ENCODE results near the gene FAM229B.

DNA sequence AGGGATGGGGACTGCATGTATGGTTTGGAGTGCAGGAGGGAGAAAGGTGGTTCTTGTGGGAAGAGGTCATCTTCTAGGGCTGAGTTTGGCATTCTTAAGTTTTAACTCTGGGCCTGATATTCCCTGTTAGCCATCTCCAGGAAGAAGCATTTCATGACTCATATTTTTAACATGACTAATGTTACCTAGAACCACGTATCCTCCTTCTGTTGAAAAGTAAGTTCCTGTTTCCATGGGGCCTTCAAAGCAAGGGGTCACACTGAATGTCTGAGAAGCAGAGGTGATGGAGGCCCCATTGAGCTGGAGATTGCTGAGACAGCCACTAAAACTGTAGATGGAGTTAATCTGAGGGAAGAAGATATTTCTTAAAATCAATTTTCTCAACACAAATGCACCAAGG, 30.2 kb downstream of the FAM229B start:
- TF ChIP-seq, protein P1, sequence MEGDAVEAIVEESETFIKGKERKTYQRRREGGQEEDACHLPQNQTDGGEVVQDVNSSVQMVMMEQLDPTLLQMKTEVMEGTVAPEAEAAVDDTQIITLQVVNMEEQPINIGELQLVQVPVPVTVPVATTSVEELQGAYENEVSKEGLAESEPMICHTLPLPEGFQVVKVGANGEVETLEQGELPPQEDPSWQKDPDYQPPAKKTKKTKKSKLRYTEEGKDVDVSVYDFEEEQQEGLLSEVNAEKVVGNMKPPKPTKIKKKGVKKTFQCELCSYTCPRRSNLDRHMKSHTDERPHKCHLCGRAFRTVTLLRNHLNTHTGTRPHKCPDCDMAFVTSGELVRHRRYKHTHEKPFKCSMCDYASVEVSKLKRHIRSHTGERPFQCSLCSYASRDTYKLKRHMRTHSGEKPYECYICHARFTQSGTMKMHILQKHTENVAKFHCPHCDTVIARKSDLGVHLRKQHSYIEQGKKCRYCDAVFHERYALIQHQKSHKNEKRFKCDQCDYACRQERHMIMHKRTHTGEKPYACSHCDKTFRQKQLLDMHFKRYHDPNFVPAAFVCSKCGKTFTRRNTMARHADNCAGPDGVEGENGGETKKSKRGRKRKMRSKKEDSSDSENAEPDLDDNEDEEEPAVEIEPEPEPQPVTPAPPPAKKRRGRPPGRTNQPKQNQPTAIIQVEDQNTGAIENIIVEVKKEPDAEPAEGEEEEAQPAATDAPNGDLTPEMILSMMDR (IDR thresholded peaks at IDR 0.05; ENCODE audit: insufficient read depth, low read depth, low read length) = no peak
- TF ChIP-seq EZH2 (IDR thresholded peaks at IDR 0.05; ENCODE audit: insufficient read depth, low read length) = no peak
